ENCODE results near the gene GPC6.

GPC6 gene

GRCh38 chr13:93788456-93788855, 561.8 kb downstream of the GPC6 start:
- no peak for TF ChIP-seq CTCF (conservative IDR thresholded peaks at IDR 0.05; ENCODE audit: low read depth, low read length)
- H3K4me3 ChIP-seq (ENCODE audit: low read length) = no peak overlapping the region
- DNase-seq (ENCODE audit: low read depth) = no peak

- H3K4me3 ChIP-seq (ENCODE audit: low read length) = no peak overlapping the region
- no peak for DNase-seq (ENCODE audit: low read depth)
- no peak for TF ChIP-seq CTCF (conservative IDR thresholded peaks at IDR 0.05; ENCODE audit: low read depth, low read length)
Measured at GRCh38 chr13:93789058-93789457, 562.5 kb downstream of the GPC6 start.

DNA sequence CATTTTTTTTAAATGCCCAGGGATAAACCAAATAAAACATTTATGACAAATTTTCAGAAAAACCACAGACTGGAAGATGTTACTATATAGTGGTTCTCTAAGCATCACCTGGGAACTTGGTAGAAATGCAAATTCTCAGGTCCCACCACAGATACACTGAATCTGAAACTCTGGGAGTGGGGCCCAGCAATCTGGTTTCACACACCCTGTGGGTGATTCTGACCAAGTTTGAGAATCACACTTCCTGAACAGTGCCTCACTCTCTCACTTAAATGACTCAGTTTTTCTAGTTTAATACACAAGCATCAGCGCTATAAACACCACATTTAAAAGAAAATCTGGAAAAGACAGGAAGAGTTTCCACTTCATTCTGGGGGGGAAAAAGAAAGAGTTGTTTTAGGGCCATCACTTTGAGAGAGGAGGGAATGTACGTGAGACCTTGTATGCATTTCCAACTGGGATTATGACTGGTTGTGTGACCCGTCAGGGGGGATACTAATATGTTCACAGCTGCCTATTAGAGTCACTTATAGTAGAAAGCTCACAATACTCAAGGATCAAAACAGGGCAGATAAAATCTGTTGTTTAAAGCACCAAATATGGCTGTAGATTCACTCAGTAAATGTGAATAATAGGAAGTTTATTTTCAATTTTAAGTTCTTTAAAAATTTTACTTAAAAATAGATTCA, 567.7 kb downstream of the GPC6 start:
- DNase-seq (ENCODE audit: low read depth) = no peak
- H3K4me3 ChIP-seq (ENCODE audit: low read length) = no peak overlapping the region
- no peak for TF ChIP-seq CTCF (conservative IDR thresholded peaks at IDR 0.05; ENCODE audit: low read depth, low read length)

DNA sequence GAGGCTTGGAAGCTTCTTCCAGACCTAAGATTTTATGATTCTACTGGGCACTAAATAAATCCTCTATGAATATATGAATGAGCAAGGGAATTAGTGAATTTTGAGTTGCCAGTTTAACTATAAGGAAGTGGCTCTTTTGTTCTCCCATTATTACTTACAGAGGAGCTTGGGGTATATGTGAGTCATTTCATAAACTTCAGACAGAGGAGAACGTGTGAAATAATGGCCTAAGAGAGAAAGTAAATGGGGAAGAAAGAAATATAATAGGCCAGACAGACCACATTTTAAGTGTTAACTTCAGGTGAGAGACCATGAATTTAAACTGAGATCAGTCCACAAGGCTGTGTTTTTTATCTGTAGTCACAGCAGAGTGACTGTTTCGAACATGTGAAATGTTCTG, 570.9 kb downstream of the GPC6 start:
- DNase-seq (ENCODE audit: low read depth) = no peak
- H3K4me3 ChIP-seq (ENCODE audit: low read length) = no peak overlapping the region
- no peak for TF ChIP-seq CTCF (conservative IDR thresholded peaks at IDR 0.05; ENCODE audit: low read depth, low read length)

DNA sequence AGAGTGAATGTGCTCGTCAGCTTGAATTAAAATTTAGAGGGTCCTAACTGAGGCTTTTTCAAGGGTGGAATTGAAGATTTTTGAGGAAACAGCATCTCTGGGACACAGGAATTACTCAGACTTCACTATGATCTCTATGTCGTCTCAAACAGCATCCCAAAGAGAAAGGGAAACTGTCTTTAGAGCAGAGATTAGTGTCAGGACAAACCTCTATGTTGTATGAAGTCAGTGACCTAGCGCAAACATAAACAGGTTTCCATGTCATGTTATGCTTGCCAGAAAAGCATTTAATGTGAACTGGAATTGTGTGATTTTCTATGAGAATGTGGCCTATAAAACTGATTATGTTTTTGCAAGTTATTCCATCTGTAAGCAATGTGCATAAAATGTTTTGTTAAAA, 573.7 kb downstream of the GPC6 start:
- H3K4me3 ChIP-seq (ENCODE audit: low read length) = no peak overlapping the region
- no peak for TF ChIP-seq CTCF (conservative IDR thresholded peaks at IDR 0.05; ENCODE audit: low read depth, low read length)
- no peak for DNase-seq (ENCODE audit: low read depth)

GRCh38 chr13:93805736-93806135, 579.1 kb downstream of the GPC6 start:
- TF ChIP-seq CTCF (conservative IDR thresholded peaks at IDR 0.05; ENCODE audit: low read depth, low read length) = no peak
- no peak overlapping the region for H3K4me3 ChIP-seq (ENCODE audit: low read length)
- peak; percentile 34 for DNase-seq (ENCODE audit: low read depth)

DNA sequence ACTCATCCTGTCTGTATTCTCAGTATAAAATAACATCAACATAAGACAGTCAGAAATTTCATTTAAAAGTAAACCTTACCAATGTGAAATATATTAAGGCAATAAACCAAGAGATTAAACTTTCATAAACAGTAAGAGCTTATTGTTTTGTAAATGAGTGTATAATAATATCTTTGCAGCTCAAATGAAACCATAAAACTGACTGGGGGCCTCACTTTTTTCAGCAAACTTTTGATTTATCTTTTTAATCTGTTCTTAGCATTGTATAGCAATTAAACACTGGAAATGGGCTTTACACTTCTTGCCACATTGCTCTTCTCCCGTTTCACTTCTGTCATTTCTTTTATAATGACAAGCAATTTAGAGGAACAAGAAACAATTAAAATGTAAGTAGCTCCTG, 580.3 kb downstream of the GPC6 start:
- DNase-seq (ENCODE audit: low read depth) = no peak
- TF ChIP-seq CTCF (conservative IDR thresholded peaks at IDR 0.05; ENCODE audit: low read depth, low read length) = no peak
- no peak overlapping the region for H3K4me3 ChIP-seq (ENCODE audit: low read length)
